Ammon's horn (tissue), 1 donor: ENCODE data around the gene TECPR2.
"Not testable (repeated sequence)": the region's sequence is repeated elsewhere in the genome, so short reads cannot be mapped to it uniquely, and the experiment has no call there.

Experiments used
- DNase-seq: peaks from one replicate; pipeline ENCODE4 v3.0.0-alpha.2; 2016; ENCODE audit warnings: low spot score

TECPR2 gene

GRCh38 chr14:102528431-102529170, 165.9 kb downstream of the TECPR2 start:
- no peak for DNase-seq

- DNase-seq = no peak
These were observed 168.2 kb downstream of the TECPR2 start for GRCh38 chr14:102530828-102531478.

GRCh38 chr14:102532204-102532658, 169.5 kb downstream of the TECPR2 start:
- no peak for DNase-seq

- no peak for DNase-seq
These were observed 175.3 kb downstream of the TECPR2 start for GRCh38 chr14:102537981-102538601.

- DNase-seq = no peak
These were observed 176.1 kb downstream of the TECPR2 start for GRCh38 chr14:102538602-102539543.

- no peak for DNase-seq
These were observed 177.0 kb downstream of the TECPR2 start for GRCh38 chr14:102539544-102540314.

- DNase-seq = no peak
These were observed 177.7 kb downstream of the TECPR2 start for GRCh38 chr14:102540315-102541028.

- not testable (repeated sequence) for DNase-seq
These were observed 178.3 kb downstream of the TECPR2 start for GRCh38 chr14:102541029-102541491.

- no peak for DNase-seq
These were observed 179.0 kb downstream of the TECPR2 start for GRCh38 chr14:102541771-102542170.

GRCh38 chr14:102544046-102544746, 181.5 kb downstream of the TECPR2 start:
- DNase-seq = no peak

- no peak for DNase-seq
These were observed 182.2 kb downstream of the TECPR2 start for GRCh38 chr14:102544747-102545460.

GRCh38 chr14:102545461-102546265, 182.9 kb downstream of the TECPR2 start:
- no peak for DNase-seq

GRCh38 chr14:102548616-102549240, 186.0 kb downstream of the TECPR2 start:
- DNase-seq = no peak

- not testable (repeated sequence) for DNase-seq
These were observed 188.2 kb downstream of the TECPR2 start for GRCh38 chr14:102550927-102551401.
